Activated T-helper 1 cell treated with Interleukin-2 at 50 U/mL for 16 hours (primary cell): ENCODE results near the gene RBBP8.
"Not testable (repeated sequence)": the region's sequence is repeated elsewhere in the genome, so short reads cannot be mapped to it uniquely, and the experiment has no call there.

Source experiments
- DNase-seq: peaks from one replicate; pipeline ENCODE4 v3.0.0-alpha.2; 2020; ENCODE audit warnings: low read depth

The RBBP8 gene

DNA sequence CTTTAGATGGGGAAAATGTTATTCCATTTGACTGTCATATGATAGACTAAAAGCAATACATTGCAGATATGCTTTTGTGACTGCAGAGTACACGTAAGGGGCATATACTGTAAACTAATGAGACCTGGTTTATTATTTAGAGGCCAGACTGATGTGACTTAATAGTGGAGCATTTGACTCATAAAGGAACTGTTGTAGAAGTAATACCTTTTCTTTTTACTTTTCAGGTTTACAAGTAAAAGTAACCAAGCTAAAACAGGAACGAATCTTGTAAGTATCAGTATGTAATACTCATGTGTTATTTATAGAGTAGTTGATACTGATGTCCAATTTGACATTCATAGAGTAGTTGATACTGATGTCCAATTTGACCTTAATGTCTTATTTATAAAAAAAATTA is 13.1 kb downstream of the RBBP8 start:
- no peak for DNase-seq

- DNase-seq, result no peak
These were observed 13.7 kb downstream of the RBBP8 start for GRCh38 chr18:22946846-22947245.

DNA sequence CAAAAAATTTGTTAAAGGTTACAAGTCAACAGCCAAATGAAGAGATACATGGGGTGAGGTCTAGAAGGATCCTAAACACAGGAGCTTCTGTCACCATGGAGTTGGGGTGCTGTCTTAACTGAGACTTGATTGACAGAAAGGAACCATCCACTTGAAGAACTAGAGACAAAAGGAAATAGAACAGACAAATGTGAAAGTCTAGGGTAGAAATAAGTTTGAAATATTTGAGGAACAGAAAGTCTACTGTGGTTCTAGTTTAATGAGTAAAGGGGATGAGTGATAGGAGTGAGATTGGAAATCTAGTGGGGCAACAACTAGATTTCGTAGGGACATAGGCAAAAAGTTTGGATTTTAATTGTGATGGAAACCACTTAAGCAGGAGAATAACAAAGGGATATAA is 18.7 kb downstream of the RBBP8 start:
- no peak for DNase-seq

DNA sequence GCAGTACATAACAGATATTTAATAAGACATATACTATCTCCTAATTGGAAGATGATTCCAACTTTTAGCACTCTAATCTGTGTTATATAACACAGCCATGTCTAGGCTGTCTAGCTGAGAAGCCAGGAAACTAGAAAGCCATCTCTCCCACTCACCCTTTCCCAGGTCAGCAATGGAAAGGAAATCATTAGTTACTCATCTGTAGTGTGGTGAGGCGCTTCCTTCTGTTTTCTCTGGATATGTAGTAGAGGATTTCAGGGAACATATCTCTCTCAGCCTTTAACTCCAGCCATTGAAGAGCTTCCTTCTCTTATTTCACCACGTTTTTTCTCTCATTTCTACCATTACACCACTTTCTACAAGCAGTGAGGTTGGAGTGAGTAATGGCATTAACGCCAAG is 19.4 kb downstream of the RBBP8 start:
- no peak for DNase-seq

DNA sequence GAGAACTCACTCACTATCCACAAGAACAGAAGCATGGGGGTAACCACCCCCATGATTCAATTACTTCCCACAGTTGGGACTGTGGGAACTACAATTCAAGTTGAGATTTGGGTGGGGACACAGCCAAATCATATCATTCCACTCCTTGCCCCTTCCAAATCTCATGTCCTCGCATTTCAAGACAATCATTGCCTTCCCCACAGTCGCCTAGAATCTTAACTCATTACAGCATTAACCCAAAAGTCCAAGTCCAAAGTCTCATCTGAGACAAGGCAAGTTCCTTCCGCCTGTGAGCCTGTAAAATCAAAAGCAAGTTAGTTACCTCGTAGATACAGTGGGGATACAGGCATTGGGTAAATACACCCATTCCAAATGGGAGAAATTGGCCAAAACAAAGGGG is 20.9 kb downstream of the RBBP8 start:
- not testable (repeated sequence) for DNase-seq

DNA sequence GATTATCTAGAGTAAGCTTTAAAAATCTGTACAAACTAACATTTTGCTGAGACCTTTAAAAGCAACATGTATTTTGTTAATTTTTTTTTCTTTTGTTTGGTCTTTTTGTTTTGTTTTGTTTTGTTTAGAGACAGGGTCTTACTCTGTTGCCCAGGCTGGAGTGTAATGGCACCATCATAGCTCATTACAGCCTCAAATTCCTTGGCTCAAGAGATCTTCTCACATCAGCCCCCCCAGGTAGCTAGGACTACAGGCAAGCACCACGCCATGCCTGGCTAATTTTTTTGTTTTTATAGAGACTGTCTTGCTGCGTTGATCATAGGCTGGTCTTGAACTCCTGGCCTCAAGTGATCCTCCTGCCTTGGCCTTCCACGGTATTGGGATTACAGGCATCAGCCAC is 23.1 kb downstream of the RBBP8 start:
- DNase-seq, result no peak

GRCh38 chr18:22961156-22961555 is 28.0 kb downstream of the RBBP8 start:
- DNase-seq, result no peak

DNA sequence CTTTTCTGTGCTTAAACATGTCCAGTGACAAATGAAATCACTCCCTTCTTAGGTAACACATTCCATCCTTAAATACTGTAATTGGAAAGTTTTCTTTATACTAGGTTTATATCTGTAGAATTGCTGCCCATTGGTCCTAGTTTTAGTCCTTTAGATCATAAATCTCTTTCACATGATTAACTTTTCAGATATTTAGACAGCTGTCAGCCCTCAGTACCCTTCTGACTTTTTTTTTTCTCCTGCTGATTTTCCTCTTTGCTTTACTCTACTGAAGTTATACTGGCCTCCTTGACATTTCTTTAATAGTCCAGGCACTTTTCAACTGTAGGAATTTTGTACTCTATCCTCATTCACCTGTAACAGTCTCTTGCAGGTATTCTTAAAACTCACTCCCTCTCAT is 28.9 kb downstream of the RBBP8 start:
- DNase-seq, result no peak

DNA sequence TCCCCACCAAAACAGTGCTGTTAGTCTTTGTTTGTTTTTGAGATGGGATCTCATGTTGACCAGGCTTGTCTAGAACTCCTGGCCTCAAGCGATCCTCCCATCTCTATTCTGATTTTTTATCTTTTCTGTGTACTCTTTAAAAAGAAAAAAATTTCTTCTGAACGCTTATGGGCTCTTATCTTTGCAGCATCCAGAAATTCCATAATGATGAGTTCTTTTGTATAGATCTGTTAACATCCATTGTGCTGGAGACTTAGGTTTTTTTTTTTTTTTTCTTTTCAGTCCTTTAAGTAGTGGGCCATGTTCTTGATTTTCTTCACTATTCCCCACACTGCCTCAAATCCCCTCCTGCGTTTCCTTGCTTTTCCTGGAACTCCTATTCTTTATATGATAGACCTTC is 31.0 kb downstream of the RBBP8 start:
- DNase-seq, result no peak

DNA sequence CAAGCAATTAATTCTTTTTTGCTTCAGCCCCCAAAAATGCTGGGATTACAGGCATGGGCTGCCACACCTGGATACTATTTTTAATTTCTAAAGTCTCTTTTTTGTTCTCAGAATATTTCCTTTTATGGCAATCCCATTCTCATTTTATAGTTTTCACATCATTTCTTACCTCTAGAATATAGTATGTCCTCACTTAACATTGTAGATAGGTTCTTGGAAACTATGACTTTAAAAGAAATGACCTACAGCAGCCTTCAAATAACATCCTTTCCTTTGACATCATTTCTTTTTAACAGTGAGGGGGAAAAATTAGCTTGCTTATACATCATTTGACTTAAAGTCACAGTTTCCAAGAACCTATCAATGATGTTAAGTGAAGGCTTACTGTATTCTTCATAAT is 31.6 kb downstream of the RBBP8 start:
- DNase-seq, result no peak

DNA sequence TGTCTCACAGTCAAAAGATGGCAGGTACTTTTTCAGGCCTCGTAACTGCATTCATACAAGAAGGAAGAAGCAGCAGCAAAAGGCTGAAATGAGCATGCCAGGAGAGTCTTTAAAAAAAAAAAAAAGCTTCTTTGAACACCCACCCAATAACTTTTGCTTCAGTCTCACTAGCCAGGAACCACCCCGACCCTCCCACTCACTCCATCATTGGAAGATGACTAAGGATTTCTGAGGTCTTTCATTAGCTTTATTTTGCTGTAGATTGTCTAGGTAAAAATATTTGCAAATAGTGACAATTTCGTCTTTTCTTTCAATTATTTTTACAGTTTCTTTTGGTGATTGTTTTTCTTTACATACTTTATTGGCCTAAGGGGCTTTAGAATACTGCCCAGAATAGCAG is 37.9 kb downstream of the RBBP8 start:
- no peak for DNase-seq

- no peak for DNase-seq
These were observed 40.9 kb downstream of the RBBP8 start for GRCh38 chr18:22974001-22974400.

DNA sequence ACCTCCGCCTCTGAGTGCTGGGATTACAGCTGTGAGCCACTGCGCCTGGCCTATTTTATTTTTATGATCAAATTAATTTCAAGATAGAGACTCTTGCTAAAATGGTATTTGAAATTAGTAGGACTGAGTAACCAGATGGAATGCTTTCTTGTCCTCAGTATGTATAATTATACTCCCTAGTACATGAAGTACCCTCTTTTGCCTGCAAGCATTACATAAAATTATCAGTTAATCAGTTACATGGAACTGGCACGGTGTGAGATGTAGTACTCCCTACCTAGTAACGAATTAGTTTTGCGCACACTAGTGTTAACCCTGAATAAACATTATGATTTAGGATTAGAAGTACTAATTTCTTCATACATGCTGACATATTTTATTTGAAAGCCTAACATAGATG is 41.6 kb downstream of the RBBP8 start:
- no peak for DNase-seq

- DNase-seq, result no peak
These were observed 42.4 kb downstream of the RBBP8 start for GRCh38 chr18:22975508-22975907.

DNA sequence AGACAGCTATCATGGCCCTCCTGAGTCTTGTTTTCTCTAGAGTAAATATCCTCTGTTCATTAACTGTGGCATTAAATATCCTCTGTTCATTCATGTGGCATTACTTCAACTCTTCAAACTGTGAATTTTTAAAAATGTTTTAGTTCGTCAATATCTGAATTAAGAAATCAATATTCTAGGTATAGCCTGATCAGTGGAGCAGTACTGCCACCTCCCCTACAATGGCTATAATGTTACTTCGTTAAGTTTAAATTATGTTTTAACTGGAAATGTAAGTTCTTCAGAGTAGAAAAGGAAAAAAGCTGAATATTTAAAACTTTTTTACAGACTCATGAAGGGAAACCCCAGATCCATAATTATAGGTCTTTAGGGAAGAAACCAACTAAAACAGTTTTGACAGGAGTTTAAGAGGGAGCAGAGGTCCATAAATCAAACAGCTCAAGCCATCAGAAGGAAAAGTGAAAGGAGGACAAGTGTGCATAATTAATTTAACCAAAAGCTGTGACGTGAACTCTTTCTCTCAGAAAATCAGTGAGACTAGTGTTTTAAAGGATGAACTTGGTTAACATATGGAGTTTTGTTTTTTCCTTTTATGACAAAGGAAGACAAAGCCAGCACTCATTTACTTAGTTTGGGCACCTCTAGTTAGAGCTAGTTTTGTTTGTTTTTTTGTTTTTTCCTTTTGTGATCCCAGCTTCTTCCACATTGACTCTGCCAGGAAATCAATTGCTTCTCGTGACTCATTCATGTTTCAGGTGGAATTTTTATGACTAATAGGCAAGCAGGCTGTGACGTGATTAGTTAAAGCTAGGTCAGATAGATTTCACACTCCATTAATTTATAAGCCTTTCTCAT is 44.9 kb downstream of the RBBP8 start:
- no peak for DNase-seq

DNA sequence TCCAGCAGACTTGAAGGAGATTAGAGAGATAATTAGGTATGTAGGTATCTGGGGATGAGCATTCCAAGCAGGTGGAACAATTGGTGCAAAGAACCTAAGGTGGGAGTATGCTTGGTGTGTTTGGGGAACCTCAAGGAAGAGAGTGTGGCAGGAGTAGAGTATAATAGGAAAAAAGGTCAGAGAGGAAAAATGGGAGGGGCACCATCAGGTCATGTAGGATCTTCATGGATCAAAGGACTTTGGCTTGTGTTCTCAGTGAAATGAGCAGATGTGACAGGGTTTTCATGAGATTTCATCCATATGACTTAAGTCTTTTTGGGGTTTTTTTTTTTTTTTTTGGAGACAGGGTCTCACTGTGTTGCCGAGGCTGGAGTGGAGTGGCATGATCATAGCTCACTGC is 47.3 kb downstream of the RBBP8 start:
- no peak for DNase-seq

GRCh38 chr18:22981274-22982133 is 48.4 kb downstream of the RBBP8 start:
- DNase-seq, result no peak

DNA sequence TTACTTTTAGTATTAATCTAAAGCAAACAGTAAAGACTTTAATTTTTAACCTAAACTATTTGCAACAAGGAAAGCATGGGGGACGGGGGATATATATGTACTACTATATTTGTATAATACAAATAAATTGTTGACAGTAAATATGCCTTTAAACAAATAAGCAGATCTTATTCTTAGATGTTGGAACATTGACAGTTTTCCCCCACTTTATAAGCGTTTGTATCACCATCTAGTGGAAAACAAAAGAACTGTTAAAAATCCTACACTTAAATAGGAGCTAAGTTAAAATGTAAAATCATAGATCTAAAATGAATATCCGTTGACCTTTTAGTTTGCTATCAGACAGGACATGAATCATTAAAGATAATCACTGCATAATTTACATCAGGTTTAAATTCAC is 50.0 kb downstream of the RBBP8 start:
- no peak for DNase-seq

- DNase-seq, result no peak
These were observed 52.1 kb downstream of the RBBP8 start for GRCh38 chr18:22985250-22985649.

DNA sequence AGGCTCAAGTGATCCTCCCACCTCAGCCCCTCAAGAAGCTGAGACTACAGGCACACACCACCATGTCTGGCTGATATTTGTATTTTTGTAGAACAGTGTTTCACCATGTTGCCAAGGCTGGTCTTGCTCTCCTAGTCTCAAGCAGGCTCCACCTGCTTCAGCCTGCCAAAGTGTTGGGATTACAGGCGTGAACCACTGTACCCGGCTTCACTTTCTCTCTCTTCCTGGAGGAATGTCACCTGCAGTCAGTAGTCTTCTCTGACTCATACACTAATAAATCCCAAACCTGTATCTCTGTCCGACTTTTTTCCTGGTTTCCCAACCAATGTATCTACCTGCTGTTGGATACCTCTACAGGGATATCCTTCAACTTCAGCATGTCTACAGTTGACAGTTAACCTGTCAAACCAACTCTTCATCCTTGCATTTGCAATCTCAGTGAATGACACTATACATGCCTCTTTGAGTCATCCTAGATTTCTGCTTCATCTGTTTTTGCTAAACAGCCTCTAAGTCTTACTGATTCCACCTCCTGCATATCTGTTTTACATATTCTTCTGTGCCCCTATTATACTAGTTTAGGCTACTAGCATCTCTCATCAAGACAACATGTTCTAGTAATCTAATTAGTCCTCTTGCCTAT is 54.5 kb downstream of the RBBP8 start:
- DNase-seq, result no peak

- DNase-seq, result no peak
These were observed 55.1 kb downstream of the RBBP8 start for GRCh38 chr18:22988208-22988607.

- no peak for DNase-seq
These were observed 65.2 kb downstream of the RBBP8 start for GRCh38 chr18:22998344-22998743.

GRCh38 chr18:22999212-22999611 is 66.1 kb downstream of the RBBP8 start:
- DNase-seq, result no peak
